ENCODE data around the gene ANKRD12. TPM values are rescaled to one million over a fixed set of nuclear protein-coding genes. Genes with fewer than 3 reads are reported as not detected.

ANKRD12 gene
- total RNA-seq, 3 donors from 2014 or later = 47.7 to 66.9 (median 51.5) TPM

DNA sequence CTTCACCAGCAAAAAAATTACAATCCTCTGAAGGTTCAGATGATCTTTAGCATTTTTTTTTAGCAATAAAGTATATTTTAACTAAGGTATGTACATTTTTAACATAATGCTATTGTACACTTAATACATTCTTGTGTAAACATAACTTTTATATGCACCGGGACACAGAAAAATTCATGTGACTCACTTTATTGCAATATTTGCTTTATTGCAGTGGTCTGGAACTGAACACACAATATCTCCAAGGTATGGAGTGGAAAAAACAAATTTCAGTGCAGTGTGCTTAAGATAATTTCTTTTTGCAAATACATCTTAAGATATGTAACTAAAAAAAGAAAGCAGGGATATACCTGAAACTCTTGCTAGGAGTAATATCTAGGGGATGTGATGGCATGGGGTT lies 192.9 kb downstream of the ANKRD12 start:
- Histone ChIP-seq H3K4me1 (no peaks in the 10 kb centered on the region), H3K4me3 (no peak overlapping the region), H3K27ac (no peak overlapping the region), H3K9me3 (peaks cover 6 to 7% of the 10 kb centered on the region in 2 donors), H3K36me3 (no peaks in the 10 kb centered on the region), H3K27me3 (no peaks in the 10 kb centered on the region)
- no peak for DNase-seq (ENCODE audit: low spot score in 2 of 2)
- TF ChIP-seq POLR2A (IDR thresholded peaks at IDR 0.05) = no peak
- TF ChIP-seq, protein P1, sequence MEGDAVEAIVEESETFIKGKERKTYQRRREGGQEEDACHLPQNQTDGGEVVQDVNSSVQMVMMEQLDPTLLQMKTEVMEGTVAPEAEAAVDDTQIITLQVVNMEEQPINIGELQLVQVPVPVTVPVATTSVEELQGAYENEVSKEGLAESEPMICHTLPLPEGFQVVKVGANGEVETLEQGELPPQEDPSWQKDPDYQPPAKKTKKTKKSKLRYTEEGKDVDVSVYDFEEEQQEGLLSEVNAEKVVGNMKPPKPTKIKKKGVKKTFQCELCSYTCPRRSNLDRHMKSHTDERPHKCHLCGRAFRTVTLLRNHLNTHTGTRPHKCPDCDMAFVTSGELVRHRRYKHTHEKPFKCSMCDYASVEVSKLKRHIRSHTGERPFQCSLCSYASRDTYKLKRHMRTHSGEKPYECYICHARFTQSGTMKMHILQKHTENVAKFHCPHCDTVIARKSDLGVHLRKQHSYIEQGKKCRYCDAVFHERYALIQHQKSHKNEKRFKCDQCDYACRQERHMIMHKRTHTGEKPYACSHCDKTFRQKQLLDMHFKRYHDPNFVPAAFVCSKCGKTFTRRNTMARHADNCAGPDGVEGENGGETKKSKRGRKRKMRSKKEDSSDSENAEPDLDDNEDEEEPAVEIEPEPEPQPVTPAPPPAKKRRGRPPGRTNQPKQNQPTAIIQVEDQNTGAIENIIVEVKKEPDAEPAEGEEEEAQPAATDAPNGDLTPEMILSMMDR (IDR thresholded peaks at IDR 0.05) = no peak
- no peak for TF ChIP-seq POLR2AphosphoS5 (IDR thresholded peaks at IDR 0.05)
- intact Hi-C loops (cut with DNase I; ENCODE audit: low total_unique reads) = no loop called here

DNA sequence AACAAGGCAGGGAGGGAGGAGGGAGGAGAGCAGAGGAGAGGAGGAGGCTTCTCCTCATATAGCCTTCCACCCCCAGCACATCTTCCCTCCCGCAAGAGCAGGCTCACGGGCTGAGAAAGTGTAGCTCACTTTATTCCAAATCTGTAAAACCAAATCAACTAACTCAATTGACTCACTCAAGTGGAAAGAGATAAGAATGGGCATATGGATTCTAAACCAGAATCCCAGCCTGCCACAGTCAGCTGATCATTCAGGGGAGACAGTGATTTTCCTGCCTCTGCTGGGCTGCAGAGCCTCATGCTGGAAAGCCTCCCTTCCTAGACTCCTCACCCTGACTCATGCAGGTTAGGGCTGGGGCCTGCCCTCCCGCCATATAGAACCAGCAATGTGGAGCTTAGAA lies 193.8 kb downstream of the ANKRD12 start:
- no peaks in the 10 kb centered on the region for H3K4me1 ChIP-seq
- DNase-seq (ENCODE audit: low spot score in 2 of 2) = no peak
- intact Hi-C loops (cut with DNase I; ENCODE audit: low total_unique reads) = no loop called here
- no peak overlapping the region for H3K4me3 ChIP-seq
- TF ChIP-seq POLR2AphosphoS5 (IDR thresholded peaks at IDR 0.05) = no peak
- TF ChIP-seq, protein P1 (IDR thresholded peaks at IDR 0.05) = no peak
- no peak for TF ChIP-seq POLR2A (IDR thresholded peaks at IDR 0.05)
- H3K9me3 ChIP-seq = peaks cover 6 to 7% of the 10 kb centered on the region in 2 donors
- no peak overlapping the region for H3K27ac ChIP-seq
- no peaks in the 10 kb centered on the region for H3K36me3 ChIP-seq
- no peaks in the 10 kb centered on the region for H3K27me3 ChIP-seq

DNA sequence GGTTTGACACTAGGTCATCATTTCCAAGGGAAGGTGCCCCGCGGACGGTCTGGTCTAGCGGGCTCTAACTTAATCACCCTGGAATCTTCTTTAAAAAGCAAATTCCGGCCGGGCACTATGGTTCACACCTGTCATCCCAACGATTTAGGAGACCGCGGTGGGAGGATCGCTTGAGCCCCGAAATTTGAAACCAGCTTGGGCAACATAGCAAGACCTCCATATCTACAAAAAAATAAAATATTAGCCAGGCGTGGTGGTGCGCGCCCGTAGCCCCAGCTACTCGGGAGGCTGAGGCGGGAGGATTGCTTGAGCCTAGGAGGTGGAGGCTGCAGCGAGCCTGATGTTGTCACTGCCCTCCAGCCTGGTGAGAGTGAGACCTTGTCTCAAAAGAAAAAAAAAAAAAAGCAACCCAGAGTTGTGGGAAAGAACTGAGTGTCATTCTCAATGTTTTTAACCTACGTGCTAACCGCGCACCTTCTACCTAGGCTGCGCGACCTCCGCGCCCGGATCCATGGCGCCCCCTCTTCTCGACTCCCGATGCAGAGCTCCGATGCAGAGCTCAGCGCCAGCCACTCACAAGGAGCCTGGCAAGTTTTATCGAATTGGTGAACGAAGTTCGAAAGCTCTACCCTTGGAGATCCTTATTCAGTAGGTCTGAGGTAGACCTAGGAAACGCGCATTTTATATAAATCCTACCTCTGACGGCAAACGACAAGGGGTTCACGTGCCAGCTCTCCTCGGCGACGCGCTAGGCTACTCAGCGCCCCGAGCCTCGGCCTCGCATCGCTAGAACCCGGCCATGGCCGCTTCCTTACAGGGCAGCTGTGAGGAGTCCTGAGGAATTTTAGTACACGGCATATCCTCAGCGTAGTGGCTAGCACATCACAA lies 197.1 kb downstream of the ANKRD12 start:
- H3K4me3 ChIP-seq = peak overlapping the region; percentile 84
- no peaks in the 10 kb centered on the region for H3K4me1 ChIP-seq
- intact Hi-C loops (cut with DNase I; ENCODE audit: low total_unique reads) = no loop called here
- TF ChIP-seq POLR2A (IDR thresholded peaks at IDR 0.05) = no peak
- TF ChIP-seq POLR2AphosphoS5 (IDR thresholded peaks at IDR 0.05) = no peak
- TF ChIP-seq, protein P1 (IDR thresholded peaks at IDR 0.05) = no peak
- no peaks in the 10 kb centered on the region for H3K27me3 ChIP-seq
- H3K9me3 ChIP-seq = peaks cover 0 to under 1% of the 10 kb centered on the region in 2 donors
- H3K36me3 ChIP-seq = no peaks in the 10 kb centered on the region
- no peak for DNase-seq (ENCODE audit: low spot score in 2 of 2)
- peak overlapping the region; percentile 78 to 84 for H3K27ac ChIP-seq

DNA sequence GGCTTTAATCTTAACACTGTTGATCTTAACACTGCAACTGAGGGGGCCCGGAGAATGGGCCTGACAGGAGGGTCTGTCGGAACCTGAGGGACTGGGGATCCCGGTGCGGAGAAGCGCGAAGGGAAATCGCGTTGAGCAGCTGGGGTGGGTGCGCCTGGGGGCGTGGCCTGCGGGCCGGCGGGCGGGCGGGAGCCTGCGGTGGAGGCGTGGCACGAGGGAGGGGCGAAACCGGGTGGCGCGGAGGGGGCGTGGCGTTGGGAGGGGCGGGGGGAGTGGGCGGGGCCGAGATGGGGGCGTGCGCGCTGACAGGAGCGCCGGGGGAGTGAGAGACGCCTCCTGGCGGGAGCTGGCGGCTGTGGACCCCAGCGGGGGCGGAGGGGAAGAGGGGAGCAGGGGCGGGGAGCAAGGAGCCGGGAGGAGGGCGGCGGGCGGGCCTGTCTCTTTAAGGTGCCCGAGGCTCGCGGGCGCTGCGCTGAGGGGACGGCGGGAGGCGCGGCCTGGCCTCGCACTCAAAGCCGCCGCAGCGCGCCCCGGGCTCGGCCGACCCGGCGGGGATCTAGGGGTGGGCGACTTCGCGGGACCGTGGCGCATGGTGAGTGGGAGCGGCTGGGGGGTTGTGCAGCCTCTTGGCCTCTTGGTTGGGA lies 197.9 kb downstream of the ANKRD12 start, which contains the start of gene TWSG1:
TSS of gene TWSG1 (plus strand) at position 445 of the 644 bp plus-strand sequence. CDS start 2,457 bp downstream, outside the sequence.
- intact Hi-C loops (cut with DNase I; ENCODE audit: low total_unique reads) = no loop called here
- peak within 1 kb of the TSS; percentile 78 to 84 for H3K27ac ChIP-seq

More for the DNA sequence above, 197.9 kb downstream of the ANKRD12 start, which contains the start of gene TWSG1:
- DNase-seq (ENCODE audit: low spot score in 2 of 2) = peak; percentile 75 to 88
- no peaks in the 10 kb centered on the region for H3K4me1 ChIP-seq
- TF ChIP-seq, protein P1 (IDR thresholded peaks at IDR 0.05) = peak in 1 of 3 donors; percentile 10
- TF ChIP-seq POLR2AphosphoS5 (IDR thresholded peaks at IDR 0.05) (peak in 1 of 3 donors; percentile 29), POLR2A (IDR thresholded peaks at IDR 0.05) (no peak)
- H3K4me3 ChIP-seq = peak within 1 kb of the TSS; percentile 84
- H3K9me3 ChIP-seq = no peaks in the 10 kb centered on the region
- H3K36me3 ChIP-seq = no peaks in the 10 kb centered on the region
- no peaks in the 10 kb centered on the region for H3K27me3 ChIP-seq

Measured in breast epithelium (tissue), 4 donors.